ENCODE measurements around the gene SLC2A13.

The SLC2A13 gene

DNA sequence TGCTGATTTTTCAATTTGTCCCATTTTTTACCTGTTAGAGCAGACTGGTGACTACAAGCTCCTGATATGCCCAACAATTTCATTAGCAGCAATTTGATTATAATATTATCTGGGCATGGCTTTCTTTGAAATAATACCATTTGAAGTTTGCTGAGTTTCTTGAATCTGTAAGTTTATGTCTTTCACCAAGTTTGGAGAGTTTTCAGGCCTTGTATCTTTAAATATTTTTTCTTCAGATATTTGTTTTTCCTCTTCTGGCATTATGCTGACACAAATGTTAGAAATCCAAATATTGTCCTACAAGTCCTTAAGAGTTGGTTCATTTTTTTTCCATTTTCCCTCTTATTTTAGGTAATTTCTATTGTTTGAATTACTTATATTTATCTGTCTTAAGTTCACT, 30.4 kb downstream of the SLC2A13 start:
- no peak for DNase-seq (ENCODE audit: low spot score)
- TF ChIP-seq CTCF (IDR thresholded peaks at IDR 0.05; ENCODE audit: extremely low read depth, insufficient read depth, missing control alignments) = no peak
- in situ Hi-C loops (cut with MboI; ENCODE audit: low pct_unique_long_range_greater_than_20kb, low sequenced_read_pairs, unreplicated experiment) = no loop called here

- in situ Hi-C loops (cut with MboI; ENCODE audit: low pct_unique_long_range_greater_than_20kb, low sequenced_read_pairs, unreplicated experiment) = no loop called here
- DNase-seq (ENCODE audit: low spot score) = no peak
- TF ChIP-seq CTCF (IDR thresholded peaks at IDR 0.05; ENCODE audit: extremely low read depth, insufficient read depth, missing control alignments) = no peak
Measured at GRCh38 chr12:40068416-40068815, 37.5 kb downstream of the SLC2A13 start.

DNA sequence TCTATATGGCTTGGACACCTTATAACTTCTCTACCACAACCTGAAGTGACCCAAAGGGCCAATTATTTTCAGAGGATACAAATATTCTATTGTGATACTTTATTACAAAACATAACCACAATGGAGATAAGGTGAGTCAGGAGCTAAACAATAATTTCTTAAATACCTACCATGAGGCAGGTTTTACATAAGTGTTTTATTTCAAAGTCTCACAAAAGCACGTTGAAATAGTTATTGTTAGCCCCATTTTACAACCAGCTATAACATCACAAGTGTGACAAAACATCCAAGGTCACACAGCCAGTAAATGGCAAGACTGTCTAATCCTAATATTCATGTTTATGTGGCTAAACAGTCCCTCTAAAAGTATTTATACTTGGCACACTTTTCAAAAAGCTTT, 40.2 kb downstream of the SLC2A13 start:
- DNase-seq (ENCODE audit: low spot score) = no peak
- in situ Hi-C loops (cut with MboI; ENCODE audit: low pct_unique_long_range_greater_than_20kb, low sequenced_read_pairs, unreplicated experiment) = no loop called here
- no peak for TF ChIP-seq CTCF (IDR thresholded peaks at IDR 0.05; ENCODE audit: extremely low read depth, insufficient read depth, missing control alignments)

- in situ Hi-C loops (cut with MboI; ENCODE audit: low pct_unique_long_range_greater_than_20kb, low sequenced_read_pairs, unreplicated experiment) = no loop called here
- DNase-seq (ENCODE audit: low spot score) = no peak
- no peak for TF ChIP-seq CTCF (IDR thresholded peaks at IDR 0.05; ENCODE audit: extremely low read depth, insufficient read depth, missing control alignments)
Measured at GRCh38 chr12:40063414-40063813, 42.5 kb downstream of the SLC2A13 start.

- no peak for TF ChIP-seq CTCF (IDR thresholded peaks at IDR 0.05; ENCODE audit: extremely low read depth, insufficient read depth, missing control alignments)
- in situ Hi-C loops (cut with MboI; ENCODE audit: low pct_unique_long_range_greater_than_20kb, low sequenced_read_pairs, unreplicated experiment) = no loop called here
- DNase-seq (ENCODE audit: low spot score) = no peak
Measured at GRCh38 chr12:40058721-40059190, 47.1 kb downstream of the SLC2A13 start.

DNA sequence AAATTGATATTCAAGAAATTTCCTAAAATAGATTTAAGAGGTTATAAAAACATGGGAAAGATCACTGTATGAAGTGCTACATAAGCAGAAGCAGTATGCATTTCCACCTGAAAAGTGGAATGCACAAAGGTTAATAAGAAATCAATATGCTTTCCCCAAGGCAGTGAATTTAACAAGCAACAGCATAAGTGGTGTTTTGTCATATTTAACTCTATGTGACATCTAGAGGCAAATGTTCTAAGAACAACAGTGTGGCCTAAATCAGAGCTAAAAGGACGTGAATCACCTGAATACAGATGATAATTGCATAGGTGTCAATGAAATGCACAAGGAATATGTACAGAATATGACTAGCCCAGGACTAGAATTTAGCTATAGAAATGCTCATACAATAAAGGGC, 49.5 kb downstream of the SLC2A13 start:
- in situ Hi-C loops (cut with MboI; ENCODE audit: low pct_unique_long_range_greater_than_20kb, low sequenced_read_pairs, unreplicated experiment) = no loop called here
- DNase-seq (ENCODE audit: low spot score) = no peak
- TF ChIP-seq CTCF (IDR thresholded peaks at IDR 0.05; ENCODE audit: extremely low read depth, insufficient read depth, missing control alignments) = no peak

- DNase-seq (ENCODE audit: low spot score) = no peak
- no peak for TF ChIP-seq CTCF (IDR thresholded peaks at IDR 0.05; ENCODE audit: extremely low read depth, insufficient read depth, missing control alignments)
- in situ Hi-C loops (cut with MboI; ENCODE audit: low pct_unique_long_range_greater_than_20kb, low sequenced_read_pairs, unreplicated experiment) = no loop called here
Measured at GRCh38 chr12:40055776-40056175, 50.1 kb downstream of the SLC2A13 start.
